Measurements from ENCODE around the gene RHNO1. TPM values are rescaled to one million over a fixed set of nuclear protein-coding genes. Genes with fewer than 3 reads are reported as not detected.

The RHNO1 gene
- total RNA-seq, 1 experiment from 2014 or later = 60.9 TPM

DNA sequence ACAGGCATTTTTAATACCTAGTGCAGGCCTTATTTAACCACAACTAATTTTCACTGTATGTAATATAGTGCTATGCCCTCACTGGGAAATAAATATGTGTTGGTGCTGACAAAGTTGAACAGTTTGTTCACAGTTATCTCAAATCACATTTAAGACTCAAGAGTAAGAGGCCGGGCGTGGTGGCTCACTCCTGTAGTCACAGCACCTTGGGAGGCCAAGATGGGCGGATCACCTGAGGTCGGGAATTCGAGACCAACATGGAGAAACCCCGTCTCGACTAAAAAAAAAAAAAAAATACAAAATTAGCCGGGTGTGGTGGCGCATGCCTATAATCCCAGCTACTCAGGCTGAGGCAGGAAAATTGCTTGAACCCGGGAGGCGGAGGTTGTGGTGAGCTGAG, 59.3 kb downstream of the RHNO1 start:
- Mint-ChIP-seq H3K27me3 (ENCODE audit: insufficient read depth, unreplicated experiment) (no peaks in the 10 kb centered on the region), H3K4me3 (ENCODE audit: unreplicated experiment) (no peak overlapping the region), H3K36me3 (ENCODE audit: insufficient read depth, unreplicated experiment) (peaks cover 83% of the 10 kb centered on the region), H3K9me3 (ENCODE audit: unreplicated experiment) (no peaks in the 10 kb centered on the region), H3K4me1 (ENCODE audit: insufficient read depth, unreplicated experiment) (no peaks in the 10 kb centered on the region), H3K27ac (ENCODE audit: low read depth, unreplicated experiment) (no peak overlapping the region)
- DNase-seq (ENCODE audit: unreplicated experiment) = no peak
- ChIA-PET CTCF (interaction anchor here (0.7 kb wide), 1 partner anchor 132 kb away, joined by 3 read pairs; no protein-coding TSS in a partner anchor), POLR2A (no interaction called here)
- TF ChIP-seq, protein P1, sequence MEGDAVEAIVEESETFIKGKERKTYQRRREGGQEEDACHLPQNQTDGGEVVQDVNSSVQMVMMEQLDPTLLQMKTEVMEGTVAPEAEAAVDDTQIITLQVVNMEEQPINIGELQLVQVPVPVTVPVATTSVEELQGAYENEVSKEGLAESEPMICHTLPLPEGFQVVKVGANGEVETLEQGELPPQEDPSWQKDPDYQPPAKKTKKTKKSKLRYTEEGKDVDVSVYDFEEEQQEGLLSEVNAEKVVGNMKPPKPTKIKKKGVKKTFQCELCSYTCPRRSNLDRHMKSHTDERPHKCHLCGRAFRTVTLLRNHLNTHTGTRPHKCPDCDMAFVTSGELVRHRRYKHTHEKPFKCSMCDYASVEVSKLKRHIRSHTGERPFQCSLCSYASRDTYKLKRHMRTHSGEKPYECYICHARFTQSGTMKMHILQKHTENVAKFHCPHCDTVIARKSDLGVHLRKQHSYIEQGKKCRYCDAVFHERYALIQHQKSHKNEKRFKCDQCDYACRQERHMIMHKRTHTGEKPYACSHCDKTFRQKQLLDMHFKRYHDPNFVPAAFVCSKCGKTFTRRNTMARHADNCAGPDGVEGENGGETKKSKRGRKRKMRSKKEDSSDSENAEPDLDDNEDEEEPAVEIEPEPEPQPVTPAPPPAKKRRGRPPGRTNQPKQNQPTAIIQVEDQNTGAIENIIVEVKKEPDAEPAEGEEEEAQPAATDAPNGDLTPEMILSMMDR (IDR thresholded peaks at IDR 0.05; ENCODE audit: unreplicated experiment) = no peak
- intact Hi-C loops (cut with micrococcal nuclease) = no loop called here
- BruUV-seq (replicated peaks) = no TSS peak

DNA sequence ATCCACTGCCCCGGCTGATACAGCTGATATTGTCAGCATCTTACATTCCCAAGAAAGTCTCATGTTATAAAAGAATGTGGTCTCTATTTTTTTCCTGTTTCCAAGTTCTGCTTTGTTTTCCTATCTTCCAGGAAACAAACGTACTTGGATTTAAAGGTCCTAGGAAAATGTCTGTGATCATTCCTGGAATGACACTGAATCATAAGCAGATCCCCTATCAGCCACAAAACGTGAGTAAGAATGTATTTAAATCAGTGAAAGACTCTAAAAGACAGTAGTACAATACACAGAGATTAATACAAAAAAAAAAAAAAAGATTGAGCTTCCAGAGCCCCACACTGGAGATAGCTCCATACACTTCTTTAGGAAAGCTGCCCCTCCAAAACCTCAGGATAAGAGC, 60.5 kb downstream of the RHNO1 start:
- H3K36me3 Mint-ChIP-seq (ENCODE audit: insufficient read depth, unreplicated experiment) = peaks cover 71% of the 10 kb centered on the region
- H3K4me1 Mint-ChIP-seq (ENCODE audit: insufficient read depth, unreplicated experiment) = no peaks in the 10 kb centered on the region
- no peak overlapping the region for H3K27ac Mint-ChIP-seq (ENCODE audit: low read depth, unreplicated experiment)
- intact Hi-C loops (cut with micrococcal nuclease) = no loop called here
- BruUV-seq (replicated peaks) = no TSS peak
- H3K27me3 Mint-ChIP-seq (ENCODE audit: insufficient read depth, unreplicated experiment) = no peaks in the 10 kb centered on the region
- POLR2A ChIA-PET = no interaction called here
- H3K4me3 Mint-ChIP-seq (ENCODE audit: unreplicated experiment) = no peak overlapping the region
- TF ChIP-seq, protein P1 (IDR thresholded peaks at IDR 0.05; ENCODE audit: unreplicated experiment) = no peak
- CTCF ChIA-PET = no interaction called here
- H3K9me3 Mint-ChIP-seq (ENCODE audit: unreplicated experiment) = no peaks in the 10 kb centered on the region
- DNase-seq (ENCODE audit: unreplicated experiment) = no peak

Other genes starting within 250 kb of the RHNO1 start
- gene FKBP4, start 82.3 kb upstream of the RHNO1 start, total RNA-seq (2022) = 79.1 and 94.5 TPM in 2 replicates
- gene ITFG2, start 64.6 kb upstream of the RHNO1 start, total RNA-seq (2022) = 26.5 and 28.1 TPM in 2 replicates
- gene NRIP2, start 42.2 kb upstream of the RHNO1 start, total RNA-seq (2022) = not detected in 2 replicates
- gene TEX52, start 20.2 kb upstream of the RHNO1 start, total RNA-seq (2022) = not detected in 2 replicates
- 31.7 and 49.9 TPM in 2 replicates for gene FOXM1, start within 50 bp of the RHNO1 start, total RNA-seq (2022)
- 36.2 and 42.2 TPM in 2 replicates for gene TULP3, start 13.7 kb downstream of the RHNO1 start, total RNA-seq (2022)
- gene TEAD4, start 82.2 kb downstream of the RHNO1 start, total RNA-seq (2022) = 17.5 and 33.8 TPM in 2 replicates
- gene TSPAN9, start 200.2 kb downstream of the RHNO1 start, total RNA-seq (2022) = 12.6 and 13.4 TPM in 2 replicates

Measured in MCF 10A (cell line).